H1 (cell line): ENCODE data around the gene PMM1.

Experiments used
- GABPA ChIP-seq: IDR thresholded peaks from 2 replicates; pipeline ENCODE4 v1.6.1; 2011; ENCODE audit warnings: mild to moderate bottlenecking, low read length, moderate library complexity, borderline replicate concordance; ENCODE audit not compliant: insufficient read depth
- KDM5A ChIP-seq: fragments of 200-600 bp; IDR thresholded peaks from 2 replicates; pipeline ENCODE4 v1.7.1; 2012; ENCODE audit warnings: mild to moderate bottlenecking, low read length, inconsistent platforms, mixed read lengths
- RAD21 ChIP-seq, 2 experiments: IDR thresholded peaks in 1 of 2; conservative IDR thresholded peaks in 1 of 2; 2 replicates each; pipeline ENCODE4 v1.6.1; 2011; ENCODE audit warnings: low read depth in 2 of 2, low read length in 2 of 2, improper control_type of control experiment in 1 of 2, inconsistent platforms in 1 of 2, mild to moderate bottlenecking in 1 of 2, moderate library complexity in 1 of 2
- TAF1 ChIP-seq: IDR thresholded peaks from 2 replicates; pipeline ENCODE4 v1.6.1; 2011; ENCODE audit warnings: mild to moderate bottlenecking, low read depth, low read length
- TBP ChIP-seq: IDR thresholded peaks from 2 replicates; pipeline ENCODE4 v1.6.1; 2011; ENCODE audit warnings: low read depth, low read length, improper control_type of control experiment
- USF2 ChIP-seq: IDR thresholded peaks from 2 replicates; pipeline ENCODE4 v1.6.1; 2011; ENCODE audit warnings: low read length, improper control_type of control experiment
- YY1 ChIP-seq: IDR thresholded peaks from 2 replicates; pipeline ENCODE4 v1.6.1; 2011; ENCODE audit warnings: low read depth, mild to moderate bottlenecking, low read length

- TF ChIP-seq KDM5A (no peak), USF2 (no peak), YY1 (no peak), TBP (no peak), RAD21 (IDR thresholded peaks at IDR 0.05 in 1 of 2, conservative IDR thresholded peaks at IDR 0.05 in 1 of 2; ENCODE audit: low read depth in 2 of 2, low read length in 2 of 2) (no peak), TAF1 (no peak), GABPA (no peak)
Measured at GRCh38 chr22:41608386-41608785, 18.7 kb upstream of the PMM1 start.
